ENCODE results near the gene SCEL.

Gene SCEL

GRCh38 chr13:77678691-77679235 lies 143.3 kb downstream of the SCEL start:
- DNase-seq = no peak

- DNase-seq = no peak
These were observed 152.3 kb downstream of the SCEL start for GRCh38 chr13:77687799-77688198.

- no peak for DNase-seq
These were observed 156.4 kb downstream of the SCEL start for GRCh38 chr13:77691871-77692270.

- DNase-seq = no peak
These were observed 157.4 kb downstream of the SCEL start for GRCh38 chr13:77692746-77693448.

GRCh38 chr13:77693449-77693940 lies 158.0 kb downstream of the SCEL start:
- DNase-seq = no peak
